ENCODE measurements around the gene DEAF1. TPM values are rescaled to one million over a fixed set of nuclear protein-coding genes. Genes with fewer than 3 reads are reported as not detected.
"Not testable (repeated sequence)": the region's sequence is repeated elsewhere in the genome, so short reads cannot be mapped to it uniquely, and the experiment has no call there.

DEAF1 gene
- total RNA-seq, 2 donors from 2014 or later = 21.7 to 25.8 TPM

GRCh38 chr11:656866-657265, 38.2 kb downstream of the DEAF1 start:
- TF ChIP-seq CTCF (IDR thresholded peaks at IDR 0.05) = no peak

GRCh38 chr11:656426-656825, 38.6 kb downstream of the DEAF1 start:
- intact Hi-C loops (cut with DNase I) = no loop called here
- DNase-seq = no peak
- Histone ChIP-seq H3K9me3 (no peaks in the 10 kb centered on the region), H3K4me3 (no peak overlapping the region), H3K4me1 (peaks cover 9% of the 10 kb centered on the region), H3K27me3 (no peaks in the 10 kb centered on the region), H3K36me3 (peaks cover 6% of the 10 kb centered on the region), H3K27ac (no peak overlapping the region), H3K9ac (ENCODE audit: low read depth in 2 of 2, low read length in 2 of 2) (no peak overlapping the region)
- no peak for TF ChIP-seq CTCF (IDR thresholded peaks at IDR 0.05)

More at GRCh38 chr11:656866-657265, 38.2 kb downstream of the DEAF1 start:
- H3K4me1 ChIP-seq = peaks cover 9% of the 10 kb centered on the region
- no peaks in the 10 kb centered on the region for H3K27me3 ChIP-seq
- no peak overlapping the region for H3K27ac ChIP-seq
- H3K9ac ChIP-seq (ENCODE audit: low read depth in 2 of 2, low read length in 2 of 2) = no peak overlapping the region
- H3K36me3 ChIP-seq = peaks cover 6% of the 10 kb centered on the region
- no peak overlapping the region for H3K4me3 ChIP-seq
- H3K9me3 ChIP-seq = no peaks in the 10 kb centered on the region
- intact Hi-C loops (cut with DNase I) = no loop called here
- no peak for DNase-seq

GRCh38 chr11:655036-655726, 39.8 kb downstream of the DEAF1 start:
- intact Hi-C loops (cut with DNase I) = no loop called here
- no peak for TF ChIP-seq CTCF (IDR thresholded peaks at IDR 0.05)
- H3K27me3 ChIP-seq = no peaks in the 10 kb centered on the region
- H3K4me3 ChIP-seq = no peak overlapping the region
- peaks cover 6% of the 10 kb centered on the region for H3K36me3 ChIP-seq
- H3K9ac ChIP-seq (ENCODE audit: low read depth in 2 of 2, low read length in 2 of 2) = no peak overlapping the region
- DNase-seq = peak; percentile 37
- no peak overlapping the region for H3K27ac ChIP-seq
- H3K9me3 ChIP-seq = no peaks in the 10 kb centered on the region
- H3K4me1 ChIP-seq = peaks cover 9% of the 10 kb centered on the region

GRCh38 chr11:654444-654843, 40.6 kb downstream of the DEAF1 start:
- H3K36me3 ChIP-seq; H3K4me1 ChIP-seq; H3K9me3 ChIP-seq; H3K9ac ChIP-seq (ENCODE audit: low read depth in 2 of 2, low read length in 2 of 2); H3K27ac ChIP-seq; H3K4me3 ChIP-seq; H3K27me3 ChIP-seq; DNase-seq; intact Hi-C loops (cut with DNase I): not testable (repeated sequence)

GRCh38 chr11:653837-654236, 41.2 kb downstream of the DEAF1 start:
- peaks cover 9% of the 10 kb centered on the region for H3K4me1 ChIP-seq
- no peaks in the 10 kb centered on the region for H3K36me3 ChIP-seq
- H3K27me3 ChIP-seq = no peaks in the 10 kb centered on the region
- no peak for TF ChIP-seq CTCF (IDR thresholded peaks at IDR 0.05)
- H3K9me3 ChIP-seq = no peaks in the 10 kb centered on the region
- no peak overlapping the region for H3K4me3 ChIP-seq
- H3K9ac ChIP-seq (ENCODE audit: low read depth in 2 of 2, low read length in 2 of 2) = no peak overlapping the region
- no peak for DNase-seq
- H3K27ac ChIP-seq = no peak overlapping the region
- intact Hi-C loops (cut with DNase I) = no loop called here

- H3K4me1 ChIP-seq; H3K27ac ChIP-seq; H3K9me3 ChIP-seq; H3K36me3 ChIP-seq; DNase-seq; H3K4me3 ChIP-seq; intact Hi-C loops (cut with DNase I); H3K9ac ChIP-seq (ENCODE audit: low read depth in 2 of 2, low read length in 2 of 2); H3K27me3 ChIP-seq: not testable (repeated sequence)
Observed at GRCh38 chr11:653136-653535, 41.9 kb downstream of the DEAF1 start.
